Ectodermal cell (in vitro differentiated cells): ENCODE measurements around the gene M1AP.

Source experiments
- H3K27ac ChIP-seq: 2 replicates; pipeline ENCODE4 v1.7.0; 2013; ENCODE audit warnings: mild to moderate bottlenecking, low read depth, low read length; ENCODE audit not compliant: insufficient read depth, poor library complexity, severe bottlenecking
- H3K27me3 ChIP-seq: 2 replicates; pipeline ENCODE4 v1.7.0; 2013; ENCODE audit warnings: mild to moderate bottlenecking, low read length; ENCODE audit not compliant: insufficient read depth, control insufficient read depth, poor library complexity, severe bottlenecking
- H3K36me3 ChIP-seq: one replicate; pipeline ENCODE4 v1.7.0; 2013; ENCODE audit warnings: low read length; ENCODE audit not compliant: control insufficient read depth, insufficient read depth
- H3K4me1 ChIP-seq: one replicate; pipeline ENCODE4 v1.7.0; 2013; ENCODE audit warnings: low read length; ENCODE audit not compliant: control insufficient read depth, insufficient read depth
- H3K4me3 ChIP-seq: 2 replicates; pipeline ENCODE4 v1.7.0; 2013; ENCODE audit warnings: low read depth, low read length, control low read depth; ENCODE audit not compliant: insufficient read depth
- H3K9me3 ChIP-seq: 2 replicates; pipeline ENCODE4 v1.7.0; 2013; ENCODE audit warnings: mild to moderate bottlenecking, low read length, moderate library complexity; ENCODE audit not compliant: control insufficient read depth
- WGBS, 2 experiments: methylation state at CpG; one replicate each; pipeline ENCODE4 v1.1.7; 2013; ENCODE audit warnings: missing lambda C conversion rate in 2 of 2; 5-methylcytosine and 5-hydroxymethylcytosine counted together

M1AP gene

DNA sequence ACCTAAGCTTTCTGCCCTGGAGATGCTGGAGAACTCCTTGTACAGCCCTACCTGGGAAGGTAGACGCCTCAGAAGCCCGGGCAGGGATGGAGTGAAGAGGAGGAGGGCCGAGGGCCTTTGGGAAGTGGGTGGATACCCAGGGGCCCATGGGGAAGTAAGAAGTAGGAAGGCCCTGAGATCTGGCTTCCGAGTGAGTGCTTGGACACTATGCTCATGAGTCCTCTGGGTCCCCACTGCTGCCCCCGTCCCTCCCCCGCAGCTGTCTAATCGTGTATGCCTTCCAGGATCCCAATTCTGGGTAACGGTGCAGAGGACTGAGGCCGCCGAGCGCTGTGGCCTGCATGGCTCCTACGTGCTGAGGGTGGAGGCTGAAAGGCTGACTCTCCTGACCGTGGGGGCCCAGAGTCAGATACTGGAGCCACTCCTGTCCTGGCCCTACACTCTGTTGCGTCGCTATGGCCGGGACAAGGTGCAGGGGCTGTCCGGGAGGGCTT, 92.5 kb downstream of the M1AP start:
- 65 to 68% methylated on average over 17 of the region's 17 CpGs for WGBS, 2 experiments
- peaks cover 31% of the 10 kb centered on the region for H3K27me3 ChIP-seq
- H3K4me3 ChIP-seq, result peak overlapping the region; percentile 84
- no peaks in the 10 kb centered on the region for H3K36me3 ChIP-seq
- no peaks in the 10 kb centered on the region for H3K9me3 ChIP-seq
- H3K27ac ChIP-seq, result no peak overlapping the region
- peaks cover 13% of the 10 kb centered on the region for H3K4me1 ChIP-seq

DNA sequence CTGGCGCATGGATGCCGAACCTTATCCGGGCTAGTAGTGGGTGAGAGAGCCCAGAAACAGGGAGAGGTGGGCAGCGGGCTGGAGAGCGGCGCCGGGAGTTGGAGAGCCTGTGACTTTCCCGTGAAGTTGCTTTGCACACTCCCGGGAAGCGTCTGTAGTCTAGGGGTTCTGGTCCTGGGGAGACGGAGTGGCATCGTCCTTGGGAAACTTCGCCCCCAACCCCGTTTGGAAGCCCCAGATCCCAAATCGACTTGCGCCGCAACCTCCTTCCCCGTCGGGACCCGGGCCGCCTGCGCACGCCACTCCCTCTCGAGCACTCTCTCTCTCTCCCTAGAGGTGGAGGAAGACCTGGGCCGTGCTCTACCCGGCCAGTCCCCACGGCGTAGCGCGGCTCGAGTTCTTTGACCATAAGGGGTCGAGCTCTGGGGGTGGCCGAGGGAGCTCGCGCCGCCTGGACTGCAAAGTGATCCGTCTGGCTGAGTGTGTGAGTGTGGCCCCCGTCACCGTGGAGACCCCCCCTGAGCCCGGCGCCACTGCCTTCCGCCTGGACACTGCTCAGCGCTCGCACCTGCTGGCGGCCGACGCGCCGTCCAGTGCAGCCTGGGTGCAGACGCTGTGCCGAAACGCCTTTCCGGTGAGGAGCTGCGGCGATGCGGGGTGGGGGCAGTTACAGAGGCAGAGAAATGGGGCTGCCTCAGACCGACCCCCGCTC, 93.2 kb downstream of the M1AP start:
- Histone ChIP-seq H3K4me3 (peak overlapping the region; percentile 84), H3K9me3 (no peaks in the 10 kb centered on the region), H3K27me3 (peaks cover 29% of the 10 kb centered on the region), H3K36me3 (no peaks in the 10 kb centered on the region), H3K27ac (no peak overlapping the region), H3K4me1 (peaks cover 15% of the 10 kb centered on the region)
- WGBS, 2 experiments, result 1% methylated on average over 58 of the region's 58 CpGs

DNA sequence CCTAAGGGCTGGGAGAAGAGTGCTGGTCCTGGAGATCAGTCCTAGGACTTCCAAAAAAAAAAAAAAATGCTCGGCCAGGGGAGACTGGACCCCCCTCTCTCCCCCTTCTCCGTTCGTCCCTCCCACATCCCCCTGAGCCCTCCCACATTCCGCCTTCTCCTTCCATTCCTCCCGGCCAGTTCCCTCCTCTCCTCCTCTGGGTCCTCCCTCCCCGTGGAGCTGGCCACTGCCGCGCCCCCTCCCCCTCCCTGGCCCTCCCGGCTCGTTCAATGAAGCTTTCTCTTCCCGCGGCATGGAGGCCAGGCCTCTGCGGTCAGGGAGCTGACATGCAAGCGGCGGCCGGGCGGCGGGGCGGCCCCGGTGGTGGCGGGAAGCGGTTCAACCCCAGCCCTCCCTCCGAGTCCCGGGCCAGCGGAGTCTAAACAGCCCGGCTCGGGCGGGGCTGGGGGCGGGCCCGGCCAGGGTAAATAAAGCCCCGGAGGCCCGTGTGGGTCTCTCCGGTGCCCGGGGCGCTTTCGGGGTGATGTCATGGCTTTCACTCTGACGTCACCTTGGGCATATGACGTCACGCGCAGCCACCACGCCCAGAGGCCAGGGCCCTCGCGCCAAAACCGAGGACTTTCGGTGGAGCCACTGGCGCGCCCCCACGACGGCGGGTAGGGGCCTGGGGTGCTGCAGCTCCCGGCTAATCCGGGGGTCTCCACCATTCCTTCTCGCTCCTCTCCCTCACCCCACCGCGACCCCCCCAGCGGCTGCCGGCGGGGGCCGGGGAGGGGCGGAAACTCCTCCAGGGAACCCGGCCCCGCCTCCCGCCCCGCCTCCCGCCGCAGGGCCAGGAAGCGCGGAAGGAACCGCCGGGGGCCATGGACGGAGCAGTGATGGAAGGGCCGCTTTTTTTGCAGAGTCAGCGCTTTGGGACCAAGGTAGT, 94.0 kb downstream of the M1AP start, which contains the start of the genes DOK1 and LOXL3:
TSS of gene DOK1 (plus strand) at position 829 of the 928 bp plus-strand sequence. CDS start at position 864, 35 bp downstream.
TSS of gene LOXL3 (minus strand) at position 51 of the 928 bp plus-strand sequence. CDS start 1,308 bp downstream, outside the sequence.
- Histone ChIP-seq H3K4me3 (peak within 1 kb of the TSS; percentile 84), H3K27me3 (peaks cover 31% of the 10 kb centered on the region), H3K36me3 (no peaks in the 10 kb centered on the region), H3K9me3 (no peaks in the 10 kb centered on the region), H3K27ac (peak within 1 kb of the TSS; percentile 98), H3K4me1 (peaks cover 23% of the 10 kb centered on the region)
- 0% methylated on average over 73 of the region's 73 CpGs for WGBS, 2 experiments

DNA sequence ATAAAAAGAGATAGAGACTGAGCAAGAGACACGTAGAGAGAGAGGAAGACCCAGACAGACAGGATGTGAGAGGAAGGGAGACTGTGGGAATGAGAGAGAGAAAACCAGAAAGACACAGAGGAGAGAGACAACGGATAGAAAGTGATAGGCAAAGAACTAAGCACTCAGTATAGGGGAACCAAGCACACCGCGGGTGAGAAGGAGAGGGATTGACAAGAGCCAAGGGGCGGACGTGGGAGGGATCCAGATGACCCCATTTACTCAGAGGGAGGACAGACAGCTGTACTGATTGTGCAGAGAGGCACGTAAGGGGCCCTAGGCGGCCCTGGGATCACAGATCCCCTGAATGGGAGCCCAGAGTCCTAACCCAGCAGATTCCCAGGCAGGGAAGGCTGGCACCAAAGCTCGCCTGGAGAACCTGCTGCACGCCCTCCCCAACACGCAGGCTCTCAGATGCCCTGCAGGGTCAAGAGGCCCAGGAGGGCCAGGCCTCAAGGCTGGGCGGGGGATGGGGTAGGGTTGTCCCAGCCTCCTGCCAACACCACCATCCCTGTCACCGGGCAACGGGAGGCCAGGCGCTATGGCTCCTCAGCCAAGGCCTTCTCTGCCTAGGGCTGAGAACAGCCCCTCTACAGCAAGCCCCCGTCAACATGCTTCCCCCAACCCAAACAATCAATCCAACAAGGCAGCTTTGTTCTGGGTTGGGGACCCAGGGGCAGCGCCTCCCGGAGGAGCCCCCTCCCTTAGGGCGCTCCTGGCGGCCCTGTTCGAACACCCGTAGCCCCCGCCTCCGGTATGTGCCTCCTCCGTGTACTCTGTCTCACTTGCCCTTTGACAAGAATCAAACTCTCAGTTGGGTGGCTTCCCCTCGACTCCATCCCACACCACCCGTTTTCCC, 95.0 kb downstream of the M1AP start:
- Histone ChIP-seq H3K9me3 (no peaks in the 10 kb centered on the region), H3K4me3 (peak overlapping the region; percentile 84), H3K27me3 (peaks cover 41% of the 10 kb centered on the region), H3K36me3 (no peaks in the 10 kb centered on the region), H3K4me1 (peaks cover 29% of the 10 kb centered on the region), H3K27ac (peak overlapping the region; percentile 98)
- 5 to 6% methylated on average over 27 of the region's 27 CpGs for WGBS, 2 experiments

DNA sequence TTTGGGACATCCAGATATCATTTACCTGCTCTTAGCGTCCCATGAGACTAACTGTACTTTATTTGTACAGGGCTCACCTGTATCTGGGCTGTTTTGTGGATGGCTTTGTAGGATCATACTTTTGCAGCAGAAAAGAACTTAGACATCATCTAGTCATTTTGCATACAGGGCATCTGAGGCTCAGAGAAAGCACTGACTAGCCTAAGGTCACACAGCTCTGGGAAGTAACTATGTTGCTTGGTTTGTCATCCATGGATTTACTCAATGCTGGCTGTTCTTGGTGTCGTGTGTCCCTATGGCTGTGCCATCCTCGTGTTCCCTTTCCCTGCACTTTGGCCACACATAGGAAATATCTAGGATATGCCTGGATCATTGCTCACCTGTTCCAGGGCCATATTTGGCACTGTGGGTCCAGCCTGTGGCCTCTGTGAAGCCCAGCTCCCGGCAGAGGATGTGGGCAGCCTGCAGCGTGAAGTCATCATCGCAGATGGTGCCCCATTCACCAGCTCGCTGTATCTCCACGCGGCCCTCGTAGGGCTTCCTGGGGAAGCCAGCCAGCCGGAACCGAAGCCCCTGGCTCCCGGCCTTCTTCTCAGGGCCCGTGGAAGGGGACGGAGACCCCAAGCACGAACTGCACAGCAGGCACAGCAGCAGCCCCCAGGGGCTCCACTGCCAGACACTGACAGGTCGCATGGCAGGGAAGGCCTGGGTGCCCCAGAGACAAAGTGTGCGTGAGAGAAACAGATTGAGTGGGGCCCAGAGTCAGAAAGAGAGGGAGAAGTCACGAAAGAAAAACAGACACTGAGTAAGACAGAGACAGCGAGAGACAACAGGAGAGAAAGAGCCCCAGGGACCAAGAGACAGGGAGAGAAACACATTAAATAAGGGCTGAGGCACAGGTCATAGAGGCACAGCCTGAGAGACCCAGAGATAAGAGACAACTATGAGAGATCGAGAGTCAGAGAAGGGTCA, 95.9 kb downstream of the M1AP start:
- Histone ChIP-seq H3K27me3 (peaks cover 50% of the 10 kb centered on the region), H3K27ac (no peak overlapping the region), H3K9me3 (no peaks in the 10 kb centered on the region), H3K4me3 (no peak overlapping the region), H3K4me1 (peaks cover 30% of the 10 kb centered on the region), H3K36me3 (no peaks in the 10 kb centered on the region)
- 88% methylated on average over 21 of the region's 21 CpGs for WGBS, 2 experiments

DNA sequence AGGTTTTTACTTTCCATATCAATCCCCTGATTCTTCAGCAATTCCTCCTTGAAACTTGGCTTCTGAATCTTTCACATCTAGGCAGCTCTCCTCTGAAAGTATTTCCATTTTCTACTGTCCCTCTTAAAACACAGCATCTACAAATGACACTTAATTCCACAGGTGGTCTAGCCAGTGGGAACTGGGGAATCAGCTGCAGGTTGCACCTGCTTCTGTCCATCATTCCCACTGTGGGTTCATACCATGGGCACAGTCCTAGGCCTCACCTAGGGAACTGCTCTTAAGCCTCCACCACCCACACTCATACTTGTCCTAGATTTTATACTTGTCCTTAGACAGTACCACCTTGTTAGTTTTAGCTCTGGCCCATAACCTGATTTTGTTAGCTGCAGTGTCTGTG, 96.6 kb downstream of the M1AP start:
- no peaks in the 10 kb centered on the region for H3K9me3 ChIP-seq
- peaks cover 50% of the 10 kb centered on the region for H3K27me3 ChIP-seq
- H3K36me3 ChIP-seq, result no peaks in the 10 kb centered on the region
- H3K4me3 ChIP-seq, result no peak overlapping the region
- H3K4me1 ChIP-seq, result peaks cover 30% of the 10 kb centered on the region
- no peak overlapping the region for H3K27ac ChIP-seq

DNA sequence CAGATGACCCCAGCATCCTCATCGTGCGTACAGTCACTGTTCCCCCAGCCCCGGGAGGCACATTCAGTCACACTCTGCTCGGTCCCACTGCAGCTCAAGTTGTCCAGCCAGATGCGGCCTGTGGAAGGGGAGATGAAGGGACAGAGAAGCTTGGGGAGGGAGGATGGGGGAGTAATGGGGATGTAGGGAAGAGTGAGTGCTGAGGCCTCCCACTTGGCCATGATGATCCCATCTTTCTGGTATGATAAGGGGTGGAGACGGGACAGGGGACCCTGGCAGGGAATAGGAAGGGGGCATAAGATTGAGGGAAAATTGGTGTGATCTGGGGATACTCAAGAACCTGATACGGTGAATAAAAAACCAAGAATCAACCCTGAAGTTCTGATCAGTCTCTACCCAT, 97.9 kb downstream of the M1AP start:
- H3K27ac ChIP-seq, result no peak overlapping the region
- peaks cover 40% of the 10 kb centered on the region for H3K27me3 ChIP-seq
- 82 to 87% methylated on average over 7 of the region's 7 CpGs for WGBS, 2 experiments

DNA sequence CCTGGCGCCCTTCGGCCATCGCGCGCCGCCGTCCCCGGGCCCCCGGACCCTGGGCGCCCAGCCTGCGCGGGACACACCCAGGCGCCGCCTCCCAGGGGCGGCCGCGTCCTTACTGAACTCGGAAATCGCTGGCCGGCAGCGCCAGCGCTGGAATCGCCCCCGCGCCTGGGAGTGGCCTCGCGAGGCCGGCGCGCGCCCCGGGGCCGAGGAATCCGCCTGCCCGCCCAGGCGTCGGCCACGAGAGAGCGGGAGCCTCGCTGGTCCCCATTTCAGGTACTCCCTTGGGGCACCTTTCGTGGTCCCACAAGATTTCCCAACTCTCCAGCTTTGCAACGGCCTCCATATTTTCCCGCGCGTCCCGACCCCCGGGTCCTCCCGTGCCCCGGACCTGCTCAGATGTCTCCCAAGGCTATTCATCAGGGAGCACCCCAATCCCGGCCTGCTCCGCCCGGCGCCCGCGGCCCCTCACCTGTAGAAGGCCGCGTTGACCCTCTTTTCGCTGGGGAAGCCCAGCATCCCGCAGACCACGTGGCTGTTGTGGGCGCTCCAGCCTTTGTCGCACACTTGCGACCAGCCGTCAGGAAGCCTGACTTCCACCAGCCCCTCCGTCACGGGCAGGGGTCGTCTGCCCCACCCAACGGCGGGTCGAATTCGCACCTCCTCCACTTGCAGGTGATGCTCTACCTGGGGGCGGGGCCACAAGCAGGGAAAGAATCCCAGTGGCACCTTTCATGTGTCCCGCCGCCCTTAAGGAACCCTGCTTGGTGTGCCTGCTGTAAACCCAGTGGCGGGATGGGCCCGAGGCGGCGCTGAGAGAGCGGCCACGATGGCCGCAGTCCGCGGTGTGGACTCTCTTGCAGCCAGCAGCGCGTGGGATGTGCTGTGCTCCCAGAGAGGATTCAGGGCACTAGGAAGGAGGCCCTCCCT, 99.0 kb downstream of the M1AP start:
- 2 to 3% methylated on average over 85 of the region's 85 CpGs for WGBS, 2 experiments
- Histone ChIP-seq H3K27me3 (peaks cover 32% of the 10 kb centered on the region), H3K4me1 (peaks cover 30% of the 10 kb centered on the region), H3K27ac (no peak overlapping the region), H3K4me3 (peak overlapping the region; percentile 57), H3K9me3 (no peaks in the 10 kb centered on the region), H3K36me3 (no peaks in the 10 kb centered on the region)

More for the DNA sequence above, 97.9 kb downstream of the M1AP start:
- Histone ChIP-seq H3K4me3 (no peak overlapping the region), H3K9me3 (no peaks in the 10 kb centered on the region), H3K4me1 (peaks cover 30% of the 10 kb centered on the region), H3K36me3 (no peaks in the 10 kb centered on the region)
